ENCODE data around the gene PTCH1. TPM values are rescaled to one million over a fixed set of nuclear protein-coding genes. Genes with fewer than 3 reads are reported as not detected.

PTCH1 gene
- total RNA-seq, 1 experiment from 2014 or later: 33.4 TPM

- H3K4me3 ChIP-seq: no peak overlapping the region
- no peaks in the 10 kb centered on the region for H4K20me1 ChIP-seq (ENCODE audit: insufficient read depth)
- ChIA-PET CTCF (no interaction called here), POLR2A (ENCODE audit: unreplicated experiment) (no interaction called here)
- H3K4me2 ChIP-seq: no peak overlapping the region
- no peak overlapping the region for H3K27ac ChIP-seq
- no peaks in the 10 kb centered on the region for H3K27me3 ChIP-seq (ENCODE audit: insufficient read depth, low read depth)
- TF ChIP-seq CTCF (conservative IDR thresholded peaks at IDR 0.05) (no peak), EZH2 (IDR thresholded peaks at IDR 0.05; ENCODE audit: low read depth) (no peak)
- intact Hi-C loops (cut with micrococcal nuclease; ENCODE audit: unreplicated experiment): no loop called here
- H3K36me3 ChIP-seq (ENCODE audit: low read depth): peaks cover 6% of the 10 kb centered on the region; the same call in 1 of the 2 replicates
- H3K79me2 ChIP-seq (ENCODE audit: low read depth): no peaks in the 10 kb centered on the region
- no TSS peak for BruUV-seq (replicated peaks)
- H3K9me3 ChIP-seq (ENCODE audit: insufficient read depth, low read depth): no peaks in the 10 kb centered on the region
- no peak overlapping the region for H2AFZ ChIP-seq
- no peaks in the 10 kb centered on the region for H3K9me2 ChIP-seq (ENCODE audit: insufficient read depth)
- no peak for DNase-seq
- H3F3A ChIP-seq (ENCODE audit: insufficient read depth, low read depth): no peaks in the 10 kb centered on the region
- H3K4me1 ChIP-seq (replicated peaks; ENCODE audit: insufficient read depth): no peaks in the 10 kb centered on the region
Observed at GRCh38 chr9:95451065-95451426, 65.7 kb downstream of the PTCH1 start.

GRCh38 chr9:95450171-95451064 is 66.4 kb downstream of the PTCH1 start:
- Histone ChIP-seq H3K79me2 (ENCODE audit: low read depth) (no peaks in the 10 kb centered on the region), H4K20me1 (ENCODE audit: insufficient read depth) (no peaks in the 10 kb centered on the region), H3K27me3 (ENCODE audit: insufficient read depth, low read depth) (no peaks in the 10 kb centered on the region), H3K4me1 (replicated peaks; ENCODE audit: insufficient read depth) (no peaks in the 10 kb centered on the region), H3K9me2 (ENCODE audit: insufficient read depth) (no peaks in the 10 kb centered on the region), H3K27ac (no peak overlapping the region), H3K4me2 (no peak overlapping the region), H3K4me3 (no peak overlapping the region), H3F3A (ENCODE audit: insufficient read depth, low read depth) (no peaks in the 10 kb centered on the region), H3K36me3 (ENCODE audit: low read depth) (peaks cover 6% of the 10 kb centered on the region; the same call in 1 of the 2 replicates), H2AFZ (no peak overlapping the region), H3K9me3 (ENCODE audit: insufficient read depth, low read depth) (no peaks in the 10 kb centered on the region)
- no TSS peak for BruUV-seq (replicated peaks)
- ChIA-PET POLR2A (ENCODE audit: unreplicated experiment) (no interaction called here), CTCF (no interaction called here)
- DNase-seq: no peak
- intact Hi-C loops (cut with micrococcal nuclease; ENCODE audit: unreplicated experiment): no loop called here
- TF ChIP-seq CTCF (conservative IDR thresholded peaks at IDR 0.05) (no peak), EZH2 (IDR thresholded peaks at IDR 0.05; ENCODE audit: low read depth) (no peak)

GRCh38 chr9:95449016-95449415 is 67.8 kb downstream of the PTCH1 start:
- H3K4me2 ChIP-seq: no peak overlapping the region
- BruUV-seq (replicated peaks): no TSS peak
- CTCF ChIA-PET: interaction anchor here (0.6 kb wide), 1 partner anchor 768 kb away, joined by 3 read pairs; no protein-coding TSS in a partner anchor

More at GRCh38 chr9:95449016-95449415, 67.8 kb downstream of the PTCH1 start:
- intact Hi-C loops (cut with micrococcal nuclease; ENCODE audit: unreplicated experiment): no loop called here
- Histone ChIP-seq H3K36me3 (ENCODE audit: low read depth) (peaks cover 6% of the 10 kb centered on the region; the same call in 1 of the 2 replicates), H3K9me3 (ENCODE audit: insufficient read depth, low read depth) (no peaks in the 10 kb centered on the region), H3K4me3 (no peak overlapping the region), H2AFZ (no peak overlapping the region), H3K9me2 (ENCODE audit: insufficient read depth) (no peaks in the 10 kb centered on the region), H3K4me1 (replicated peaks; ENCODE audit: insufficient read depth) (no peaks in the 10 kb centered on the region), H4K20me1 (ENCODE audit: insufficient read depth) (no peaks in the 10 kb centered on the region), H3K27ac (no peak overlapping the region), H3F3A (ENCODE audit: insufficient read depth, low read depth) (no peaks in the 10 kb centered on the region), H3K27me3 (ENCODE audit: insufficient read depth, low read depth) (no peaks in the 10 kb centered on the region), H3K79me2 (ENCODE audit: low read depth) (no peaks in the 10 kb centered on the region)
- no peak for DNase-seq
- TF ChIP-seq CTCF (conservative IDR thresholded peaks at IDR 0.05): no peak
- no peak for TF ChIP-seq EZH2 (IDR thresholded peaks at IDR 0.05; ENCODE audit: low read depth)
- POLR2A ChIA-PET (ENCODE audit: unreplicated experiment): no interaction called here

Data from PC-9 (cell line).